GM12801 (cell line): Measurements from ENCODE around the gene LRRK1.

Source experiments
- CTCF ChIP-seq: IDR thresholded peaks from one replicate; pipeline ENCODE4 v1.5.1; 2011; ENCODE audit warnings: control low read depth; ENCODE audit not compliant: insufficient read length; ENCODE audit errors: extremely low read depth

LRRK1 gene

GRCh38 chr15:100908466-100908865 lies 10.7 kb upstream of the LRRK1 start:
- TF ChIP-seq CTCF, result no peak

- no peak for TF ChIP-seq CTCF
These were observed 9.6 kb upstream of the LRRK1 start for GRCh38 chr15:100909565-100909964.

- TF ChIP-seq CTCF, result no peak
These were observed 8.9 kb upstream of the LRRK1 start for GRCh38 chr15:100909989-100910955.

GRCh38 chr15:100911086-100911485 lies 8.1 kb upstream of the LRRK1 start:
- no peak for TF ChIP-seq CTCF

- no peak for TF ChIP-seq CTCF
These were observed 5.2 kb upstream of the LRRK1 start for GRCh38 chr15:100913961-100914360.

GRCh38 chr15:100914876-100915275 lies 4.3 kb upstream of the LRRK1 start:
- no peak for TF ChIP-seq CTCF

- TF ChIP-seq CTCF, result no peak
These were observed 995 bp upstream of the LRRK1 start for GRCh38 chr15:100918034-100918689.
